Thoracic aorta (tissue), 2 donors: ENCODE results near the gene IGSF6. TPM values are rescaled to one million over a fixed set of nuclear protein-coding genes. Genes with fewer than 3 reads are reported as not detected.

ENCODE experiments used
- ATAC-seq: fragments of 150-250 bp; one replicate; pipeline ENCODE4 v1.8.0; 2017; ENCODE audit warnings: low read depth; ENCODE audit not compliant: insufficient number of reproducible peaks, low FRiP score
- DNase-seq: peaks from one replicate; pipeline ENCODE4 v3.0.0-alpha.2; 2020; ENCODE audit warnings: low spot score
- H3K27ac ChIP-seq, 2 donors: fragments of 200-600 bp; sonication (generic); 1 replicate in 1 of 2; 2 replicates in 1 of 2; pipeline ENCODE4 v1.5.1; 2016; ENCODE audit warnings: mild to moderate bottlenecking in 2 of 2, moderate library complexity in 2 of 2
- H3K27me3 ChIP-seq: fragments of 200-600 bp; sonication (generic); replicated peaks from 2 replicates; pipeline ENCODE4 v1.6.0; 2016; ENCODE audit warnings: mild to moderate bottlenecking; ENCODE audit not compliant: insufficient read depth
- H3K36me3 ChIP-seq: fragments of 200-600 bp; sonication (generic); one replicate; pipeline ENCODE4 v1.5.1; 2016
- H3K4me1 ChIP-seq, 2 donors: fragments of 200-600 bp; sonication (generic); 1 replicate in 1 of 2; 2 replicates in 1 of 2; pipeline versions ENCODE4 v1.5.1 to v1.6.0; 2016; ENCODE audit warnings: low read depth in 2 of 2, mild to moderate bottlenecking in 1 of 2; ENCODE audit not compliant: control insufficient read depth in 1 of 2
- H3K4me3 ChIP-seq: fragments of 200-600 bp; sonication (generic); 2 replicates; pipeline ENCODE4 v1.5.1; 2016; ENCODE audit warnings: mild to moderate bottlenecking
- H3K9me3 ChIP-seq: fragments of 200-600 bp; sonication (generic); 2 replicates; pipeline ENCODE4 v1.5.1; 2016
- CTCF ChIP-seq: fragments of 200-600 bp; sonication (generic); IDR thresholded peaks from one replicate; pipeline ENCODE4 v1.5.1; 2019; ENCODE audit warnings: antibody characterized with exemption
- total RNA-seq, 2 donors: library from RNA; depleted of rRNA; stranded (reverse); fragments of >200 nt; gene quantifications; one replicate each; pipeline versions ENCODE4 v1.1.0 to v1.2.3, GENCODE V29; 2016

Gene IGSF6
- total RNA-seq, 2 donors from 2014 or later, result 4.2 to 4.3 TPM

- no peak for DNase-seq
- H3K4me1 ChIP-seq, result no peaks in the 10 kb centered on the region
- H3K36me3 ChIP-seq, result no peaks in the 10 kb centered on the region
- H3K27ac ChIP-seq, result no peak overlapping the region
- no peak overlapping the region for H3K4me3 ChIP-seq
- no peaks in the 10 kb centered on the region for H3K27me3 ChIP-seq
- ATAC-seq, result no peak
- no peaks in the 10 kb centered on the region for H3K9me3 ChIP-seq
- no peak for TF ChIP-seq CTCF
Measured at GRCh38 chr16:21590287-21590686, 62.1 kb downstream of the IGSF6 start.

GRCh38 chr16:21589551-21589950 is 62.9 kb downstream of the IGSF6 start:
- H3K9me3 ChIP-seq, result no peaks in the 10 kb centered on the region
- no peak overlapping the region for H3K27ac ChIP-seq
- no peak overlapping the region for H3K4me3 ChIP-seq
- ATAC-seq, result no peak
- no peaks in the 10 kb centered on the region for H3K27me3 ChIP-seq
- no peak for DNase-seq
- no peaks in the 10 kb centered on the region for H3K4me1 ChIP-seq
- no peaks in the 10 kb centered on the region for H3K36me3 ChIP-seq
- TF ChIP-seq CTCF, result no peak

Other genes starting within 250 kb of the IGSF6 start
- 100 to 1,000 TPM in 1 of 2 donors, 10 to 100 TPM in 1; 98.6 to 100 TPM for gene METTL9, start 53.0 kb downstream of the IGSF6 start, total RNA-seq
- under 1 TPM in 1 of 2 donors, not detected in 1; 0.21 TPM for gene OTOA, start 11.4 kb upstream of the IGSF6 start, total RNA-seq
- gene NPIPB4, start 205.1 kb upstream of the IGSF6 start, total RNA-seq, result 100 to 1,000 TPM; 114 to 140 TPM